Neural progenitor cell (in vitro differentiated cells): ENCODE data around the gene RHBDL1. TPM values are rescaled to one million over a fixed set of nuclear protein-coding genes. Genes with fewer than 3 reads are reported as not detected.

ENCODE experiments used
- DNase-seq: peaks from one replicate; pipeline ENCODE4 v3.0.0-alpha.2; 2016; ENCODE audit warnings: low spot score
- H2AFZ ChIP-seq: fragments of 200-600 bp; sonication (generic); replicated peaks from 2 replicates; pipeline ENCODE4 v1.6.1; 2016; ENCODE audit warnings: antibody characterized with exemption
- H3F3A ChIP-seq: fragments of 200-600 bp; sonication (generic); 2 replicates; pipeline ENCODE4 v1.6.1; 2016; ENCODE audit warnings: antibody characterized with exemption, low read depth
- H3K27ac ChIP-seq: fragments of 200-600 bp; sonication (generic); 2 replicates; pipeline ENCODE4 v1.5.1; 2016; ENCODE audit warnings: mild to moderate bottlenecking
- H3K27me3 ChIP-seq: fragments of 200-600 bp; sonication (generic); 2 replicates; pipeline ENCODE4 v1.6.1; 2016; ENCODE audit warnings: mild to moderate bottlenecking, moderate library complexity
- H3K36me3 ChIP-seq: fragments of 200-600 bp; sonication (generic); 2 replicates; pipeline ENCODE4 v1.5.1; 2016
- H3K4me1 ChIP-seq: fragments of 200-600 bp; sonication (generic); 2 replicates; pipeline ENCODE4 v1.6.1; 2016; ENCODE audit warnings: mixed run types
- H3K4me2 ChIP-seq: fragments of 200-600 bp; sonication (generic); 2 replicates; pipeline ENCODE4 v1.6.1; 2016
- H3K4me3 ChIP-seq: fragments of 200-600 bp; sonication (generic); 2 replicates; pipeline ENCODE4 v1.5.1; 2016
- H3K79me2 ChIP-seq: fragments of 200-600 bp; sonication (generic); 2 replicates; pipeline ENCODE4 v1.6.1; 2016; ENCODE audit warnings: low read depth
- H3K9ac ChIP-seq: fragments of 200-600 bp; sonication (generic); 2 replicates; pipeline ENCODE4 v1.6.1; 2016
- H3K9me3 ChIP-seq: fragments of 200-600 bp; sonication (generic); 2 replicates; pipeline ENCODE4 v1.5.1; 2016; ENCODE audit warnings: low read depth
- H4K20me1 ChIP-seq: fragments of 200-600 bp; sonication (generic); 2 replicates; pipeline ENCODE4 v1.6.1; 2016; ENCODE audit warnings: low read depth
- H3K27ac Mint-ChIP-seq: 3 replicates; pipeline ENCODE4 v1.8.0; 2021; ENCODE audit warnings: mixed read lengths
- H3K27me3 Mint-ChIP-seq: 2 replicates; pipeline ENCODE4 v1.8.0; 2022; ENCODE audit warnings: low read depth, mild to moderate bottlenecking, inconsistent platforms, moderate library complexity, mixed read lengths; ENCODE audit not compliant: insufficient read depth
- H3K36me3 Mint-ChIP-seq: 3 replicates; pipeline ENCODE4 v1.8.0; 2021; ENCODE audit warnings: mixed read lengths
- H3K4me1 Mint-ChIP-seq: 3 replicates; pipeline ENCODE4 v1.8.0; 2021; ENCODE audit warnings: mixed read lengths
- H3K4me3 Mint-ChIP-seq: 3 replicates; pipeline ENCODE4 v1.8.0; 2021; ENCODE audit warnings: mild to moderate bottlenecking, moderate library complexity, mixed read lengths
- H3K9me3 Mint-ChIP-seq: 3 replicates; pipeline ENCODE4 v1.8.0; 2020; ENCODE audit warnings: mixed read lengths
- EZH2 ChIP-seq: fragments of 200-600 bp; sonication (generic); IDR thresholded peaks from 2 replicates; pipeline ENCODE4 v1.6.1; 2017; ENCODE audit warnings: antibody characterized with exemption, mild to moderate bottlenecking, moderate library complexity
- EZH2phosphoT487 ChIP-seq: fragments of 200-600 bp; sonication (generic); IDR thresholded peaks from 2 replicates; pipeline ENCODE4 v1.6.1; 2017; ENCODE audit warnings: antibody characterized with exemption
- total RNA-seq: library from RNA; depleted of rRNA; stranded (reverse); fragments of >200 nt; gene quantifications from 2 replicates; pipeline ENCODE4 v1.2.3, GENCODE V29; 2015; ENCODE audit warnings: low replicate concordance
- TF ChIP-seq, protein P1 (sequence below): fragments of 200-600 bp; sonication (generic); IDR thresholded peaks from 2 replicates; pipeline ENCODE4 v1.5.1; 2017; ENCODE audit warnings: antibody characterized with exemption, mild to moderate bottlenecking

RHBDL1 gene
- total RNA-seq, 1 donor from 2014 or later, result 0.28 TPM

DNA sequence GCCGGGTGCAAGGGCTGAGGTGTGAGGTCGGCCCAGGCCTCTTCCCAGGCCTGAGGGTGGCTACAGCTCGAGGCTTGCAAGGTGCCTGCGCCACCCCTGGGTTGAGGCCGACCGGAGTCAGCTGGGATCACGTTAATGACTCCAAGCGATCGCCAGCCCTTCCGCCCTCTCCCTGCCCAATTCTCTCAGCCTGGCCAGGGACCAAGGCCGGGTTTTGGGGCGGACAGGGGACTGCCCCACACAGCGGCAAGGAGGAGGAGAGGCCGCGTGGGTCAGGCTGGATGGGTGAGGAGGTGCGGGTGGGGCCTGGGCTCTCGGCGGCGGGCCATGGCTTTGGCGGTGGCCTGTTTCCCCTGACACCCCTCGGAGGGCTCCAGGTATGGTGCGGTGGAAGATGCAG, 17.9 kb downstream of the RHBDL1 start:
- H3K4me3 ChIP-seq, result peak overlapping the region; percentile 44
- peak overlapping the region; percentile 48 for H3K4me3 Mint-ChIP-seq
- peaks cover 16% of the 10 kb centered on the region for H3K4me1 Mint-ChIP-seq

DNA sequence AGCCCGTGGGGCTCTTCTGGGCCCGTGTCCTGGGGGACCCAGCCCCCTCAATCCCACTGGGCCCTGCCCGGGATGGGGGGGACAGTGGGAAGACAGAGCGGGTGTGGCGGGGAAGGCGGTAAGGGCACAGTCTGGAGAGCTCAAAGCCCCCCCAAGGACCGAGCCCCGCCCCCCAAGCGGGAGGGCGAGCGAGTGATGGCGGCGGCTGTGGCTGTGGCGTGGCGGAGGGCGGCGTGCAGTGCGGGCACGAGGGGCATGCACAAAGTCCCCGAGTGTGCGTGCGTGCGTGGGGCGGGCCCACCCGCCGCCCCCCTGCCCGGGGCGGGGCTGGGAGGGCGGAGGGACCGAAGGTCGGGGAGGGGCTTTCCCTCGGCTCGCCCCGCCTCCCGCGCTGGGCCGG, 18.3 kb downstream of the RHBDL1 start:
- Mint-ChIP-seq H3K27ac (no peak overlapping the region), H3K9me3 (no peaks in the 10 kb centered on the region), H3K4me3 (no peak overlapping the region), H3K36me3 (no peaks in the 10 kb centered on the region), H3K4me1 (peaks cover 15% of the 10 kb centered on the region), H3K27me3 (peaks cover 37% of the 10 kb centered on the region)
- Histone ChIP-seq H3K36me3 (no peaks in the 10 kb centered on the region), H3K27ac (no peak overlapping the region), H3K27me3 (peaks cover 84% of the 10 kb centered on the region), H3F3A (peaks cover 32% of the 10 kb centered on the region), H3K9me3 (no peaks in the 10 kb centered on the region), H3K79me2 (peaks cover 7% of the 10 kb centered on the region), H3K9ac (no peak overlapping the region), H3K4me2 (peak overlapping the region; percentile 76), H4K20me1 (peaks cover 13% of the 10 kb centered on the region), H3K4me1 (peaks cover 8% of the 10 kb centered on the region), H2AFZ (no peak overlapping the region), H3K4me3 (peak overlapping the region; percentile 44)
- DNase-seq, result no peak
- TF ChIP-seq EZH2 (no peak), EZH2phosphoT487 (no peak)
- TF ChIP-seq, protein P1, sequence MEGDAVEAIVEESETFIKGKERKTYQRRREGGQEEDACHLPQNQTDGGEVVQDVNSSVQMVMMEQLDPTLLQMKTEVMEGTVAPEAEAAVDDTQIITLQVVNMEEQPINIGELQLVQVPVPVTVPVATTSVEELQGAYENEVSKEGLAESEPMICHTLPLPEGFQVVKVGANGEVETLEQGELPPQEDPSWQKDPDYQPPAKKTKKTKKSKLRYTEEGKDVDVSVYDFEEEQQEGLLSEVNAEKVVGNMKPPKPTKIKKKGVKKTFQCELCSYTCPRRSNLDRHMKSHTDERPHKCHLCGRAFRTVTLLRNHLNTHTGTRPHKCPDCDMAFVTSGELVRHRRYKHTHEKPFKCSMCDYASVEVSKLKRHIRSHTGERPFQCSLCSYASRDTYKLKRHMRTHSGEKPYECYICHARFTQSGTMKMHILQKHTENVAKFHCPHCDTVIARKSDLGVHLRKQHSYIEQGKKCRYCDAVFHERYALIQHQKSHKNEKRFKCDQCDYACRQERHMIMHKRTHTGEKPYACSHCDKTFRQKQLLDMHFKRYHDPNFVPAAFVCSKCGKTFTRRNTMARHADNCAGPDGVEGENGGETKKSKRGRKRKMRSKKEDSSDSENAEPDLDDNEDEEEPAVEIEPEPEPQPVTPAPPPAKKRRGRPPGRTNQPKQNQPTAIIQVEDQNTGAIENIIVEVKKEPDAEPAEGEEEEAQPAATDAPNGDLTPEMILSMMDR, result no peak

More for the DNA sequence above, 17.9 kb downstream of the RHBDL1 start:
- Mint-ChIP-seq H3K9me3 (no peaks in the 10 kb centered on the region), H3K36me3 (no peaks in the 10 kb centered on the region), H3K27me3 (peaks cover 36% of the 10 kb centered on the region), H3K27ac (no peak overlapping the region)
- peaks cover 13% of the 10 kb centered on the region for H4K20me1 ChIP-seq
- H3K79me2 ChIP-seq, result peaks cover 10% of the 10 kb centered on the region
- H3K4me1 ChIP-seq, result peaks cover 8% of the 10 kb centered on the region
- H3F3A ChIP-seq, result peaks cover 32% of the 10 kb centered on the region
- no peak overlapping the region for H3K9ac ChIP-seq
- no peak for TF ChIP-seq EZH2phosphoT487
- TF ChIP-seq EZH2, result no peak
- no peaks in the 10 kb centered on the region for H3K36me3 ChIP-seq
- no peaks in the 10 kb centered on the region for H3K9me3 ChIP-seq
- no peak for DNase-seq
- H3K27me3 ChIP-seq, result peaks cover 80% of the 10 kb centered on the region
- no peak overlapping the region for H3K27ac ChIP-seq
- H2AFZ ChIP-seq, result no peak overlapping the region
- H3K4me2 ChIP-seq, result peak overlapping the region; percentile 76

DNA sequence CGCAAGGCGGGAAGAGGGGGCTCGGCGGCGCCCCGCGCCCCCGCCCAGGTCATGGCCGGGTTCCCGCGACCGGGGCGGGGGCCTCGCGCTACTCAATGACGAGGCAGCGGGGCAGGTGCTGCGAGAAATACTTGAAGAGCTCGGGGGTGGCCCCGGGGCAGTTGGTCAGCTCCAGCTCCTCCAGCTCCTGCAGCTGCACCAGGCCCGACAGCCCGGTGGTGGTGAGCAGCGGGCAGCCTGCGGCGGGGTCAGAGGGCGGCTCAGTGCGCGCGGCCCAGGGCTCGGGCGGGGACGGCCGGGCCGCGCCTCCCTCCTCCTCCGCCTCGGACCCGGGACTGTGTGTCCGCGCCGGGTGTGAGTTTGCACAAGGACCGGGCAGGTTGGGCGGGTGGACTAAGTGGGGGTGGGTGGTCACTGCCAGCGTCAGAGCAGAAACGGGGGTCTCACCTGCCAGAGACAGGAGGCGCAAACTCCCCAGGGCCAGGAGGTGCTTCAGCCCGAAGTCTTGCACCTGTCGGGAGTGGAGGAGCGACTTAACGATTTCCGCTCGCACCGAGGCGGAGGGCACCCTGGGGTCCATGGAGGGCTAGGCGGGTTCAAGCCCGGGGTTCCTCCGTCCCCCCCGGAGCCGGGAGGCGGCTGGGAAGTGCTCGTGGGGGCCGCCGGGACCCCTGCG, 18.9 kb downstream of the RHBDL1 start:
- peak overlapping the region; percentile 44 for H3K4me3 ChIP-seq
- DNase-seq, result peak; percentile 69

More for the DNA sequence above, 18.9 kb downstream of the RHBDL1 start:
- peaks cover 40% of the 10 kb centered on the region for H3K27me3 Mint-ChIP-seq
- no peaks in the 10 kb centered on the region for H3K9me3 Mint-ChIP-seq
- Histone ChIP-seq H3F3A (peaks cover 32% of the 10 kb centered on the region), H2AFZ (no peak overlapping the region), H3K4me2 (peak overlapping the region; percentile 76), H3K27ac (no peak overlapping the region), H4K20me1 (peaks cover 18% of the 10 kb centered on the region), H3K4me1 (peaks cover 8% of the 10 kb centered on the region), H3K79me2 (peaks cover 2% of the 10 kb centered on the region), H3K9me3 (no peaks in the 10 kb centered on the region), H3K36me3 (no peaks in the 10 kb centered on the region), H3K9ac (no peak overlapping the region), H3K27me3 (peaks cover 89% of the 10 kb centered on the region)
- H3K4me3 Mint-ChIP-seq, result peak overlapping the region; percentile 70
- TF ChIP-seq EZH2 (peak; percentile 93), EZH2phosphoT487 (peak; percentile 86)
- TF ChIP-seq, protein P1, result no peak
- H3K27ac Mint-ChIP-seq, result no peak overlapping the region
- peaks cover 11% of the 10 kb centered on the region for H3K4me1 Mint-ChIP-seq
- no peaks in the 10 kb centered on the region for H3K36me3 Mint-ChIP-seq
